Adrenal gland (tissue), 12 donors: Measurements from ENCODE around the gene CEACAM4. TPM values are rescaled to one million over a fixed set of nuclear protein-coding genes. Genes with fewer than 3 reads are reported as not detected.
"Not testable (repeated sequence)": the region's sequence is repeated elsewhere in the genome, so short reads cannot be mapped to it uniquely, and the experiment has no call there.

Source experiments
- DNase-seq, 7 donors: peaks; one replicate each; pipeline ENCODE4 v3.0.0-alpha.2; 2019 to 2020
- H3K27ac ChIP-seq, 5 donors: fragments of 200-600 bp; sonication (generic) in 4 of 5; 1 replicate in 3 of 5; 2 replicates in 2 of 5; pipeline versions ENCODE4 v1.5.1 to v1.8.0; 2016 to 2020; ENCODE audit warnings: mild to moderate bottlenecking in 1 of 5
- H3K27me3 ChIP-seq: fragments of 200-600 bp; 2 replicates; pipeline ENCODE4 v1.8.0; 2021
- H3K36me3 ChIP-seq, 2 donors: fragments of 200-600 bp; replicated peaks in 1 of 2; 1 replicate in 1 of 2; 2 replicates in 1 of 2; pipeline versions ENCODE4 v1.5.1 to v1.8.0; 2018 to 2022
- H3K4me1 ChIP-seq, 2 donors: fragments of 200-600 bp; replicated peaks in 1 of 2; 1 replicate in 1 of 2; 2 replicates in 1 of 2; pipeline versions ENCODE4 v1.5.1 to v1.8.0; 2018 to 2021
- H3K4me3 ChIP-seq, 4 donors: fragments of 200-600 bp; sonication (generic) in 3 of 4; one replicate each; pipeline ENCODE4 v1.5.1; 2016 to 2018
- H3K9me3 ChIP-seq, 3 donors: fragments of 200-600 bp; sonication (generic) in 1 of 3; replicated peaks in 1 of 3; 1 replicate in 2 of 3; 2 replicates in 1 of 3; pipeline versions ENCODE4 v1.5.1 to v1.8.0; 2016 to 2021
- CTCF ChIP-seq, 6 experiments: fragments of 450-650 bp in 4 of 6; fragments of 200-600 bp in 2 of 6; sonication (generic) in 1 of 6; IDR thresholded peaks; 1 replicate in 5 of 6; 2 replicates in 1 of 6; pipeline versions ENCODE4 v1.5.1 to v1.8.0; 2016 to 2021; ENCODE audit warnings: antibody characterized with exemption in 6 of 6, mild to moderate bottlenecking in 2 of 6, moderate library complexity in 1 of 6
- POLR2A ChIP-seq, 2 donors: fragments of 450-650 bp; IDR thresholded peaks; one replicate each; pipeline ENCODE4 v1.6.1; 2017; ENCODE audit warnings: antibody characterized with exemption in 2 of 2, mild to moderate bottlenecking in 2 of 2, moderate library complexity in 1 of 2
- WGBS, 4 donors: extraction: QIAGEN DNeasy Blood & Tissue Kit in 2 of 4; methylation state at CpG; one replicate each; pipeline versions ENCODE4 v1.1.5 to v1.1.7; 2013 to 2017; 5-methylcytosine and 5-hydroxymethylcytosine counted together
- intact Hi-C, 2 donors: fragments of 100-400 bp; cut with DNase I; formaldehyde crosslinking; loops; one replicate each; pipeline versions ENCODE4 v1.14.1 to v1.15.0; 2022 to 2023
- polyA plus RNA-seq, 3 donors: library from polyadenylated mRNA; stranded (reverse); fragments of 200-250 nt in 2 of 3; fragments of 350-450 nt in 1 of 3; fragmentation: Illumina TruSeq in 1 of 3; extraction: RNeasy Lipid Tissue Mini Kit (QIAGEN cat#74804) in 1 of 3; gene quantifications; one replicate each; pipeline ENCODE4 v1.2.3, GENCODE V29; 2013 to 2014
- total RNA-seq, 9 donors: library from RNA; depleted of rRNA in 4 of 9; stranded (reverse); fragments of >200 nt in 4 of 9; fragments of 120-200 nt in 1 of 9; fragmentation: NEBNext Ultra II Directional in 1 of 9; extraction: Animal tissue kit (Norgen Biotek cat#: 25700) in 1 of 9; gene quantifications; one replicate each; pipeline versions ENCODE4 v1.1.0 to v1.2.4, GENCODE V29; 2013 to 2023
- donor health status: healthy with polysubstance abuse.
- donor health status: Bipolar disorder and iron deficiency.
- donor health status: DM: yes; HTN: yes; CAD: no.
- donor health status: DM: no; HTN: no; CAD: no.
- donor health status: DM: no; HTN: no; CAD: no.
- donor health status: DM: yes; HTN: yes; CAD: no.

The CEACAM4 gene
- total and polyA plus RNA-seq, 12 donors, result 0.19 to 1.6 (median 0.84) TPM; not detected in 3

- no peak overlapping the region for H3K4me3 ChIP-seq
- 65 to 77% (median 73%) methylated on average over 2 of the region's 2 CpGs for WGBS, 4 donors
- H3K36me3 ChIP-seq, result no peaks in the 10 kb centered on the region
- no peak for TF ChIP-seq POLR2A (IDR thresholded peaks at IDR 0.05)
- TF ChIP-seq CTCF (IDR thresholded peaks at IDR 0.05), result no peak
- no peak for DNase-seq
- intact Hi-C loops, result no loop called here
- H3K9me3 ChIP-seq, result peaks cover 0 to 10% (median 0%) of the 10 kb centered on the region in 3 donors
- no peak overlapping the region for H3K27ac ChIP-seq
- peaks cover 4% of the 10 kb centered on the region for H3K27me3 ChIP-seq
- no peaks in the 10 kb centered on the region for H3K4me1 ChIP-seq
These were observed 39.2 kb upstream of the CEACAM4 start for GRCh38 chr19:41666075-41666474.

GRCh38 chr19:41657157-41657556, 30.3 kb upstream of the CEACAM4 start:
- no peaks in the 10 kb centered on the region for H3K36me3 ChIP-seq
- no peak for DNase-seq
- no peak overlapping the region for H3K4me3 ChIP-seq
- no peaks in the 10 kb centered on the region for H3K4me1 ChIP-seq
- 32 to 67% (median 49%) methylated on average over 1 to 2 of the region's 2 CpGs for WGBS, 4 donors
- H3K27ac ChIP-seq, result no peak overlapping the region
- no peaks in the 10 kb centered on the region for H3K9me3 ChIP-seq
- no peaks in the 10 kb centered on the region for H3K27me3 ChIP-seq
- TF ChIP-seq POLR2A (IDR thresholded peaks at IDR 0.05), result no peak
- TF ChIP-seq CTCF (IDR thresholded peaks at IDR 0.05), result no peak
- intact Hi-C loops, result no loop called here

GRCh38 chr19:41656756-41657155, 29.9 kb upstream of the CEACAM4 start:
- 19 to 53% (median 51%) methylated on average over 2 of the region's 2 CpGs for WGBS, 4 donors
- H3K4me1 ChIP-seq, intact Hi-C loops, DNase-seq, H3K27me3 ChIP-seq, H3K36me3 ChIP-seq, H3K4me3 ChIP-seq, H3K9me3 ChIP-seq, H3K27ac ChIP-seq: not testable (repeated sequence)

- peaks cover 18% of the 10 kb centered on the region for H3K27me3 ChIP-seq
- H3K36me3 ChIP-seq, result no peaks in the 10 kb centered on the region
- H3K4me1 ChIP-seq, result no peaks in the 10 kb centered on the region
- intact Hi-C loops, result no loop called here
- TF ChIP-seq CTCF (IDR thresholded peaks at IDR 0.05) (no peak), POLR2A (IDR thresholded peaks at IDR 0.05) (no peak)
- H3K9me3 ChIP-seq, result no peaks in the 10 kb centered on the region
- no peak overlapping the region for H3K27ac ChIP-seq
- no peak for DNase-seq
- 58 to 63% (median 60%) methylated on average over 5 of the region's 5 CpGs for WGBS, 4 donors
- no peak overlapping the region for H3K4me3 ChIP-seq
These were observed 25.4 kb upstream of the CEACAM4 start for GRCh38 chr19:41652250-41652649.

GRCh38 chr19:41649827-41650226, 23.0 kb upstream of the CEACAM4 start:
- TF ChIP-seq POLR2A (IDR thresholded peaks at IDR 0.05), result no peak
- TF ChIP-seq CTCF (IDR thresholded peaks at IDR 0.05), result no peak
- DNase-seq, result no peak
- Histone ChIP-seq H3K4me1 (no peaks in the 10 kb centered on the region), H3K9me3 (no peaks in the 10 kb centered on the region), H3K36me3 (no peaks in the 10 kb centered on the region), H3K27me3 (peaks cover 18% of the 10 kb centered on the region), H3K4me3 (no peak overlapping the region), H3K27ac (no peak overlapping the region)
- intact Hi-C loops, result no loop called here
- 49 to 73% (median 59%) methylated on average over 3 of the region's 3 CpGs for WGBS, 4 donors
